ENCODE results near the gene LHFPL3.
"Not testable (repeated sequence)": the region's sequence is repeated elsewhere in the genome, so short reads cannot be mapped to it uniquely, and the experiment has no call there.

LHFPL3 gene

DNA sequence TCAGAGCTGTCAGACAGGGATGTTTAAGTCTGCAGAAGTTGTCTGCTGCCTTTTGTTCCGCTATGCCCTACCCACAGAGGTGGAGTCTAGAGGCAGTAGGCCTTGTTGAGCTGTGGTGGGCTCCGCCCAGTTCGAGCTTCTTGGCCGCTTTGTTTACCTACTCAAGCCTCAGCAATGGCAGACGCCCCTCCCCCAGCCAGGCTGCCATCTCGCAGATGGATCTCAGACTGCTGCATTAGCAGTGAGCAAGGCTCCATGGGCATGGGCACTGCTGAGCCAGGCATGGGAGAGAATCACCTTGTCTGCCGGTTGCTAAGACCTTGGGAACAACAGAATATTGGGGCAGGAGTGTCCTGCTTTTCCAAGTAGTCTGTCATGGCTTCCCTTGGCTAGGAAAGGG is 267.2 kb downstream of the LHFPL3 start:
- DNase-seq (ENCODE audit: low read depth), result not testable (repeated sequence)

- no peak for DNase-seq (ENCODE audit: low read depth)
These were observed 275.6 kb downstream of the LHFPL3 start for GRCh38 chr7:104603957-104604356.

- DNase-seq (ENCODE audit: low read depth), result no peak
These were observed 276.3 kb downstream of the LHFPL3 start for GRCh38 chr7:104604706-104605105.

DNA sequence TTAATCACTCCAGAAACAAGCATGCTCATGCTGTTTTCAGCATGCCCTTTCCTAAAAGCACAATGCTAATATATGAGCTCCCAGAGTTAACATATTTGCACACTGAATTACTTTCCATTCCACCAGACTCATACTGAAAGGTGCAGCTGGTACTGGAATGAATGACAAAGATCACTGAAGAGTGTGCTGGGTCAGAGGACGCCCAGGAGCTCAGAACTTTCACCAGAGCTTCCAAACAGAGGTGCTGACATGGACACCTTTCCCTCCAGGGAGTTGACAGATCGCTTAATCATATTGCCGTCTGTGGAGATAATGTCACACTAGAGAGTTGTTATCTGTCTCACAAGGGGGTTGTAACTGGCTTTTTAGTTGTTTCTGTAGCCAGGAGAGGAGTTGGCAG is 292.9 kb downstream of the LHFPL3 start:
- DNase-seq (ENCODE audit: low read depth), result no peak

GRCh38 chr7:104625956-104626355 is 297.6 kb downstream of the LHFPL3 start:
- DNase-seq (ENCODE audit: low read depth), result no peak

GRCh38 chr7:104627516-104627915 is 299.1 kb downstream of the LHFPL3 start:
- peak; percentile 9 for DNase-seq (ENCODE audit: low read depth)

- DNase-seq (ENCODE audit: low read depth), result no peak
These were observed 299.6 kb downstream of the LHFPL3 start for GRCh38 chr7:104628017-104628416.

DNA sequence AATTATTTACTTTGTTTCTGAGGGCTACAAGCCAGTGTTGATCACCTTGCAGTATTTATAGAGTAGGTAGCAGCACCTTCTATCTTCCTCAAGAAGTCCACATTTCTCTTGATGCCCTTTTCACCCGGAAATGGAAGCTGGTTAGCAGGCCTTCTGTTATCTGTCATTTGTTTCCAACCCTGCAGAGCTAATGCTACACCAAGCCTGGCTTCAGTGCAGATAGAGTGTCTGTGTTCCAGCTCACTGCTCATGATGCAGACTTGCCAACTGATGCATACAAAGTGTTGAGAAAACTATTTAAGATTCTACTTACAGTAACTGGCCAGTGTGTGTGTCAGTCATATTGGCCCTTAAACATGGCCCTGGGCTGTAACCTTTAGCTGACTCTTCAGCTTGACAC is 301.0 kb downstream of the LHFPL3 start:
- no peak for DNase-seq (ENCODE audit: low read depth)

DNA sequence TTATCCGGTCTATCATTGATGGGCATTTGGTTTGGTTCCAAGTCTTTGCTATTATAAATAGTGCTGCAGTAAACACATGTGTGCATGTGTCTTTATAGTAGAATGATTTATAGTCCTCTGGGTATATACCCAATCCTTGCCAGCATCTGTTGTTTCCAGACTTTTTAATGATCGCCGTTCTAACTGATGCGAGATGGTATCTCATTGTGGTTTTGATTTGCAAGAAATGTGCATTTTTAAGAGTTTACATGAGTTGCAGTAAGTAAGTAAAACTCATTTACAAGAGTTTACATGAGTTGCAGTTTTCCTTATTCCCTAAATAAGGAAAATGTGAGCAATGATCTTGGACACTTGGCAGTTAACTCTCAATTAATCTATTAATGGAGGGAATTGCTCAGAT is 312.1 kb downstream of the LHFPL3 start:
- DNase-seq (ENCODE audit: low read depth), result no peak

DNA sequence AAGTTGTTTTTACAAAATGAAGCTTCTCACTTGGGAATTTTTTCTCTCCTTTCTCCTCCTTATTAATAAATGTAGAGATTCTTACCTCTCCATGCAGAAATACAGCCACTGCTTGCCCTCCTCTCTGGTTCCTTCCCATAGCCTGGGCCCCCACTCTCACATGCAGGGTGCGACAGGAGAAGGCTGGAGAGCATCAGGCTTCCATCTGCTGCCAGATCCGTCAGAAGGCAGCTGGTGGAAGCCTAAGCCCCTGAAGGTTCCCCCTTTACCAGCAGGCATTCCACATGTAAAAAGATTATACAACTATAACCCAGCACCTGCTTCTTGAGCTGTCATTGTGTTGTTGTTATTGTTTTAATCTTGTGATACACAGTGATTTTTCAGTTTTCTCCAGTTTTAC is 314.2 kb downstream of the LHFPL3 start:
- no peak for DNase-seq (ENCODE audit: low read depth)

GRCh38 chr7:104643587-104644217 is 315.3 kb downstream of the LHFPL3 start:
- no peak for DNase-seq (ENCODE audit: low read depth)

GRCh38 chr7:104650991-104651640 is 322.7 kb downstream of the LHFPL3 start:
- DNase-seq (ENCODE audit: low read depth), result no peak

DNA sequence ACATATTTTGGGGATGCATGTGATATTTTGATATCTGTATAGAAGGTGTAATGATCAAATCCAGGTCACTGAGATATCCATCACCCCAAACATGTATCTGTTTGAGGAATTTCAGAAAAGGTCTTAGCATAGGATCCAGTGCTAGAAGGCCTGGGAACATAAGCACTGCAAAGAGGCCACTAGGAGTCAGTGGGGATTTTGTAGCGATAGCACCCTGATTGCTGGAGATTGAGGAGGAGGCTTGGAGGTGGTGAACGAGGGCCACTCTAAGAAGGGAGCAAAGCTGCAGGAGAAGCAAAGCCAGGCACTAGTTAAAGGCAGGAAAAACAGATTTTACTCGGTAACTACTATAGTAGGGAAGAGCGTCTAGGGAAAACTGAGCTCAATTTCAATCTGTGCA is 324.0 kb downstream of the LHFPL3 start:
- DNase-seq (ENCODE audit: low read depth), result no peak

GRCh38 chr7:104652865-104653264 is 324.5 kb downstream of the LHFPL3 start:
- DNase-seq (ENCODE audit: low read depth), result no peak

GRCh38 chr7:104653825-104654401 is 325.5 kb downstream of the LHFPL3 start:
- DNase-seq (ENCODE audit: low read depth), result no peak

DNA sequence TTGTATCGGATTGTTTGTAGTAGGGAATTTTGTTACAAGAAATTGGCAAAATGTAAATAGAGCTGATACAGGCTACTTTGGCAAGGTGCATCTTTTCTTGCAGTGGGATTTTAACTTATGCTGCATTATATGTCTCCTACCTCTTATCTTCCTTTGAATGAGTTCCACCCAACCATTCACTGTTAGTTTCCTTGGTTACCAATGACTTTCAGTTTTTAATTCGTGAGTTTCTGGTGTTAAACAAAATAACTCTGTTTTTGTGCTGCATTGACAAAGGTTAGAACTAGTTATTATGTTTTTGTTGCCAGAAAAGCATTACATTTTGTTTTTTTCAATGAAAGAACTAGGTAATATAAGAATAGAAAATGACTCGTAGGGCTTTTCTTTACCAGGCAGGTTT is 327.2 kb downstream of the LHFPL3 start:
- DNase-seq (ENCODE audit: low read depth), result no peak

DNA sequence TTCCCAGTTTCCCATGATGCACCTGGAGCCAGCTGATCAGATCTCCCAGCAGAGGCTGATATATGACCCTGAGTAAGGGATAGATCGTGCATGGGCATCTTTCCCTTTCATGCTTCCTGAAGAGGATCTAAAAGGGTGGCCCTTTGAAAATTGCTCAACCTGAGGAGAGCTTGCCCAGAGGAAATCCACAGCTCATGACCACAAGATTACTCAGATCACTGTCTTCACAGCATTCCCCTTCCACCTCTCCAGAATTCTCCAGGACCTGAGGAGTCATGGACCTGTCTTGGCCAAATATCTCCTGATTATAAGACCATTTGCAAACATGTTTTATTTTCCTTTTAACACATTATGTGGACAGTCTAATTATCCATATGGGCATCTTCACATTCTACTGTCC is 328.1 kb downstream of the LHFPL3 start:
- no peak for DNase-seq (ENCODE audit: low read depth)

- no peak for DNase-seq (ENCODE audit: low read depth)
These were observed 328.7 kb downstream of the LHFPL3 start for GRCh38 chr7:104657134-104657533.

DNA sequence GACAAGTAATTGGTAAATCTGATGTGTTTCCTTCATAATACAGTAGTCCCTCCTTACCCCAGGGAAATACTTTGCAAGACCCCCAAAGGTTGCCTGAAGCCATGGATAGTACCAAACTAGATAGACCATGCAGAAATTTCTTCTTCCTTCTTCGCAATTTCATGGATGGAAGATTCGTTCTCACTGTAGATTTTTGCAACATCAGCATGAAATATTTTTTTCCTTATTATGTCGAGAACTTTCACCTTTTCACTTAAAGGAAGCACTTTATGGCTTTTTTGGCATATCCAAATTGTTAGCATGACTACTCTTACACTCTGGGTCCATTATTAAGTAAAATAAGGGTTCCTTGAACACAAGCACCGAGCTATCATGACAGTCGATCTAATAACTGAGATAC is 333.2 kb downstream of the LHFPL3 start:
- no peak for DNase-seq (ENCODE audit: low read depth)

DNA sequence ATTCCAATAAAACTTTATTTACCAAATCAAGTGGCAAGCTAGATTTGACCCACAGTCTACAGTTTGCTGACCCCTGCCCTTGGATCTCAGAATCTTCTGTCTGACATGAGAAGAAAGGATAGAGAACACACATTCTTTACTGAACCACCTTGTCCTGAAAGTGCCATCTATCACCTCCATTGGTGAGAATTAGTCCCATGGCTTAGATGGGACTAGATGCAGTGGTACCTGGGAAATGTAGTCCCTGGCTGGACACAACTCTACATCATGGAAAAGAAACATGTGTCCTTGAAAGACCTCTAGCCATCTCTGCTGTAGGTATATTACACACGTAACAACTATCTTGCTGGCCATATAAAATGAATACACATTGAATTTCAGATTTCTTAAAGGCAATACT is 336.2 kb downstream of the LHFPL3 start:
- DNase-seq (ENCODE audit: low read depth), result no peak

- DNase-seq (ENCODE audit: low read depth), result no peak
These were observed 349.2 kb downstream of the LHFPL3 start for GRCh38 chr7:104677587-104677986.

- DNase-seq (ENCODE audit: low read depth), result no peak
These were observed 350.7 kb downstream of the LHFPL3 start for GRCh38 chr7:104679085-104679484.

- DNase-seq (ENCODE audit: low read depth), result no peak
These were observed 357.9 kb downstream of the LHFPL3 start for GRCh38 chr7:104686286-104686685.

GRCh38 chr7:104694710-104695109 is 366.3 kb downstream of the LHFPL3 start:
- no peak for DNase-seq (ENCODE audit: low read depth)
